Esophagus muscularis mucosa (tissue), 4 donors: ENCODE measurements around the gene GNG12. TPM values are rescaled to one million over a fixed set of nuclear protein-coding genes. Genes with fewer than 3 reads are reported as not detected.

Experiments
- DNase-seq: peaks from one replicate; pipeline ENCODE4 v3.0.0-alpha.2; 2017; ENCODE audit errors: extremely low spot score
- H3K27ac ChIP-seq, 4 donors: fragments of 200-600 bp; sonication (generic); replicated peaks in 1 of 4; 1 replicate in 3 of 4; 2 replicates in 1 of 4; pipeline ENCODE4 v1.5.1; 2016 to 2019; ENCODE audit warnings: mild to moderate bottlenecking in 1 of 4
- H3K27me3 ChIP-seq, 4 donors: fragments of 200-600 bp; sonication (generic); one replicate each; pipeline versions ENCODE4 v1.5.1 to v1.6.0; 2016 to 2019
- H3K36me3 ChIP-seq, 4 donors: fragments of 200-600 bp; sonication (generic); one replicate each; pipeline ENCODE4 v1.5.1; 2016 to 2019
- H3K4me1 ChIP-seq, 4 donors: fragments of 200-600 bp; sonication (generic); one replicate each; pipeline ENCODE4 v1.5.1; 2016 to 2019
- H3K4me3 ChIP-seq, 4 donors: fragments of 200-600 bp; sonication (generic); 1 replicate in 2 of 4; 2 replicates in 2 of 4; pipeline ENCODE4 v1.5.1; 2016 to 2019; ENCODE audit warnings: mild to moderate bottlenecking in 4 of 4, moderate library complexity in 1 of 4
- H3K9me3 ChIP-seq, 4 donors: fragments of 200-600 bp; sonication (generic); 1 replicate in 3 of 4; 2 replicates in 1 of 4; pipeline ENCODE4 v1.5.1; 2016 to 2019
- EP300 ChIP-seq: sonication (generic); formaldehyde crosslinking; IDR thresholded peaks from one replicate; pipeline ENCODE4 v1.6.1; 2017; ENCODE audit warnings: antibody characterized with exemption
- POLR2A ChIP-seq: fragments of 450-650 bp; IDR thresholded peaks from one replicate; pipeline ENCODE4 v1.6.1; 2017; ENCODE audit warnings: antibody characterized with exemption, moderate library complexity, mild to moderate bottlenecking, low read depth
- POLR2AphosphoS5 ChIP-seq, 2 donors: sonication (generic); formaldehyde crosslinking; IDR thresholded peaks; one replicate each; pipeline ENCODE4 v1.6.1; 2017; ENCODE audit warnings: antibody characterized with exemption in 2 of 2
- WGBS: methylation state at CpG from one replicate; pipeline ENCODE4 v1.1.5; 2018; 5-methylcytosine and 5-hydroxymethylcytosine counted together
- intact Hi-C: fragments of 100-400 bp; cut with DNase I; formaldehyde crosslinking; loops from one replicate; pipeline ENCODE4 v1.15.1; 2023
- total RNA-seq, 4 donors: library from RNA; depleted of rRNA; stranded (reverse); fragments of >200 nt; gene quantifications; one replicate each; pipeline versions ENCODE4 v1.1.0 to v1.2.1, GENCODE V29; 2016
- TF ChIP-seq, protein P1 (sequence below), 3 experiments: fragments of 200-600 bp in 2 of 3; fragments of 450-650 bp in 1 of 3; sonication (generic) in 2 of 3; IDR thresholded peaks; one replicate each; pipeline ENCODE4 v1.5.1; 2017 to 2019; ENCODE audit warnings: antibody characterized with exemption in 3 of 3, mild to moderate bottlenecking in 2 of 3, moderate library complexity in 1 of 3

The GNG12 gene
- total RNA-seq, 4 donors from 2014 or later: 108 to 118 (median 111) TPM

GRCh38 chr1:67759692-67760029 lies 73.6 kb downstream of the GNG12 start:
- TF ChIP-seq POLR2AphosphoS5 (IDR thresholded peaks at IDR 0.05): no peak
- no peak for TF ChIP-seq POLR2A
- TF ChIP-seq EP300: no peak
- TF ChIP-seq, protein P1, sequence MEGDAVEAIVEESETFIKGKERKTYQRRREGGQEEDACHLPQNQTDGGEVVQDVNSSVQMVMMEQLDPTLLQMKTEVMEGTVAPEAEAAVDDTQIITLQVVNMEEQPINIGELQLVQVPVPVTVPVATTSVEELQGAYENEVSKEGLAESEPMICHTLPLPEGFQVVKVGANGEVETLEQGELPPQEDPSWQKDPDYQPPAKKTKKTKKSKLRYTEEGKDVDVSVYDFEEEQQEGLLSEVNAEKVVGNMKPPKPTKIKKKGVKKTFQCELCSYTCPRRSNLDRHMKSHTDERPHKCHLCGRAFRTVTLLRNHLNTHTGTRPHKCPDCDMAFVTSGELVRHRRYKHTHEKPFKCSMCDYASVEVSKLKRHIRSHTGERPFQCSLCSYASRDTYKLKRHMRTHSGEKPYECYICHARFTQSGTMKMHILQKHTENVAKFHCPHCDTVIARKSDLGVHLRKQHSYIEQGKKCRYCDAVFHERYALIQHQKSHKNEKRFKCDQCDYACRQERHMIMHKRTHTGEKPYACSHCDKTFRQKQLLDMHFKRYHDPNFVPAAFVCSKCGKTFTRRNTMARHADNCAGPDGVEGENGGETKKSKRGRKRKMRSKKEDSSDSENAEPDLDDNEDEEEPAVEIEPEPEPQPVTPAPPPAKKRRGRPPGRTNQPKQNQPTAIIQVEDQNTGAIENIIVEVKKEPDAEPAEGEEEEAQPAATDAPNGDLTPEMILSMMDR (IDR thresholded peaks at IDR 0.05): no peak
- intact Hi-C loops: loop anchor here (2.0 to 10.0 kb wide), 4 partner anchors 72 to 295 kb away; partner anchors contain the start of genes DIRAS3 and GADD45A
- no peak overlapping the region for H3K4me3 ChIP-seq
- H3K9me3 ChIP-seq: no peaks in the 10 kb centered on the region
- peaks cover 22 to 66% (median 52%) of the 10 kb centered on the region in 4 donors for H3K4me1 ChIP-seq
- H3K27ac ChIP-seq: peak overlapping the region; percentile 19 to 64 (median 48)
- no peaks in the 10 kb centered on the region for H3K36me3 ChIP-seq
- H3K27me3 ChIP-seq: no peaks in the 10 kb centered on the region
- DNase-seq: no peak

DNA sequence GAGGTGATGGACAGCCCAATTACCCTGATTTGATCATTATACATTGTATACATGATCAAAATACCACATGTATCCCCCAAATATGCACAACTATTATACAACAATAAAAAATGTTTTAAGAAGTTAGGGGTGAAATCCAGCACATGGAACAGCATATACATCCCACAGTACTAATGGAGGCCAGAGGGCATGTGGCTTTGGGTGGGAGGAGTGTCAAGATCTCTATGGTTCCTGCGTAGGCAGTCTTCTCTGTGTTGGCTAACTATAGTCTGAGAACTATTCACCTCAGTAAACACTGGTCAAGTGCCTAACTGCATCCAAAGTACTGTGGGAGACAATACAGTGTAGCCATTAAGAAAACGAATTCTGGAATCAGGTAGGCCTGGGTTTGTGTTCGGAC lies 74.2 kb downstream of the GNG12 start:
- TF ChIP-seq EP300 (no peak), POLR2A (no peak), POLR2AphosphoS5 (IDR thresholded peaks at IDR 0.05) (no peak)
- TF ChIP-seq, protein P1 (IDR thresholded peaks at IDR 0.05): no peak
- no peaks in the 10 kb centered on the region for H3K9me3 ChIP-seq
- intact Hi-C loops: loop anchor here (5.0 kb wide), 1 partner anchor 72 kb away; the partner anchor contains the start of gene GADD45A
- H3K36me3 ChIP-seq: no peaks in the 10 kb centered on the region
- 81% methylated on average over 3 of the region's 3 CpGs for WGBS
- peak overlapping the region in 2 of 4 donors; percentile 47 to 64 for H3K27ac ChIP-seq
- no peak overlapping the region for H3K4me3 ChIP-seq
- no peaks in the 10 kb centered on the region for H3K27me3 ChIP-seq
- peaks cover 27 to 66% (median 54%) of the 10 kb centered on the region in 4 donors for H3K4me1 ChIP-seq
- DNase-seq: no peak

GRCh38 chr1:67755619-67756018 lies 77.6 kb downstream of the GNG12 start:
- TF ChIP-seq POLR2A (no peak), EP300 (no peak), POLR2AphosphoS5 (IDR thresholded peaks at IDR 0.05) (no peak)
- TF ChIP-seq, protein P1 (IDR thresholded peaks at IDR 0.05): no peak
- 58% methylated on average over 2 of the region's 2 CpGs for WGBS
- Histone ChIP-seq H3K27ac (no peak overlapping the region), H3K9me3 (no peaks in the 10 kb centered on the region), H3K36me3 (no peaks in the 10 kb centered on the region), H3K4me3 (no peak overlapping the region), H3K27me3 (no peaks in the 10 kb centered on the region), H3K4me1 (peaks cover 31 to 83% (median 79%) of the 10 kb centered on the region in 4 donors)
- intact Hi-C loops: loop anchor here (5.0 kb wide), 1 partner anchor 68 kb away; the partner anchor contains the start of gene GADD45A
- no peak for DNase-seq

DNA sequence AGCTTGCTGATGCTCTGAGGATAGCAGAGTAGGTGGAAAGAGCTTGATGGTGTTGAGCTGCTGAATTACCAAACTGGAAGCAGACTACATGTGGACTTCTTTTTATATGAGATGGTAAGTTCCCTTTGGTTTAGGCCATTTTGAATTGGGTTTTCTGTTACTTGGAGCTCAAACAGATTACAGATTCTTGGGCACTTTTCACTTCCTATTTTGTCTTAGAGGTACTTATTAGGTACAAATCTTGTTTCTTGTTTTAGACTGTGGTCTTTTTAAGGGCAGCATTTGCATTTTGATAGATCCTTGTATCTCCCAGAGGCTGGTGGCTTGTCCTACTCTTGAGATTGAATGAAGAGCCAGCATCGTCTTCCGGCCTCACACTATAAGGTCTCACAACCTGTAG lies 78.1 kb downstream of the GNG12 start:
- H3K4me3 ChIP-seq: no peak overlapping the region
- no peak for DNase-seq
- 98% methylated on average over 2 of the region's 2 CpGs for WGBS
- no peak overlapping the region for H3K27ac ChIP-seq
- TF ChIP-seq, protein P1 (IDR thresholded peaks at IDR 0.05): no peak
- TF ChIP-seq EP300 (no peak), POLR2A (no peak), POLR2AphosphoS5 (IDR thresholded peaks at IDR 0.05) (no peak)
- no peaks in the 10 kb centered on the region for H3K27me3 ChIP-seq
- no peaks in the 10 kb centered on the region for H3K9me3 ChIP-seq
- no peaks in the 10 kb centered on the region for H3K36me3 ChIP-seq
- peaks cover 32 to 83% (median 79%) of the 10 kb centered on the region in 4 donors for H3K4me1 ChIP-seq
- intact Hi-C loops: loop anchor here (5.0 kb wide), 1 partner anchor 68 kb away; the partner anchor contains the start of gene GADD45A

DNA sequence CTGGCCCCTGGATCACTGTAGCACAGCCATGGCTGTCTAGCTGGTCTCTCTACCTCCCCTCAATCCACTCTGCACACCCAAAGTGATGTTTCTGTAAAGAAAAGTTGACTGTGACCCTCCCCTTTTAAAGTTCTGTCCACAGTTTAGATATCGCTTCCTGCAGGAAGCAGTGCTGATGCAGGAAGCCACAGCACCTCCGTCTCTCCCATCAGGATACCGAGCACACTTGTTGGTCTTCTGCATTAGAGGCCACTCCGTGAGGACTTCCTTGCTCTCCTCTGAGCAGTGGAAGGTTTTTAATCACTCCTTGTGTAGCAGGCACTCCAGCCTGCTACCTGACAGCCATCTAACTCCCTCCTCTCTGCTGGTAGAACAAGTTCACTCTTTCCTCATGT lies 78.7 kb downstream of the GNG12 start:
- DNase-seq: no peak
- no peak overlapping the region for H3K4me3 ChIP-seq
- intact Hi-C loops: no loop called here
- 96% methylated on average over 3 of the region's 4 CpGs for WGBS
- peaks cover 32 to 83% (median 79%) of the 10 kb centered on the region in 4 donors for H3K4me1 ChIP-seq
- no peaks in the 10 kb centered on the region for H3K36me3 ChIP-seq
- H3K9me3 ChIP-seq: no peaks in the 10 kb centered on the region
- no peaks in the 10 kb centered on the region for H3K27me3 ChIP-seq
- no peak for TF ChIP-seq POLR2A
- TF ChIP-seq, protein P1 (IDR thresholded peaks at IDR 0.05): no peak
- no peak for TF ChIP-seq POLR2AphosphoS5 (IDR thresholded peaks at IDR 0.05)
- TF ChIP-seq EP300: no peak
- H3K27ac ChIP-seq: peak overlapping the region in 1 of 4 donors; percentile 11
